ENCODE data around the gene ANKRD52.

Gene ANKRD52

GRCh38 chr12:56193025-56193578, 65.1 kb downstream of the ANKRD52 start:
- H3K4me3 ChIP-seq (ENCODE audit: low read length): no peak overlapping the region
- no peak for TF ChIP-seq ZNF274 (IDR thresholded peaks at IDR 0.05; ENCODE audit: low read depth, low read length)

GRCh38 chr12:56192582-56192981, 65.6 kb downstream of the ANKRD52 start:
- no peak overlapping the region for H3K4me3 ChIP-seq (ENCODE audit: low read length)
- no peak for TF ChIP-seq ZNF274 (IDR thresholded peaks at IDR 0.05; ENCODE audit: low read depth, low read length)

DNA sequence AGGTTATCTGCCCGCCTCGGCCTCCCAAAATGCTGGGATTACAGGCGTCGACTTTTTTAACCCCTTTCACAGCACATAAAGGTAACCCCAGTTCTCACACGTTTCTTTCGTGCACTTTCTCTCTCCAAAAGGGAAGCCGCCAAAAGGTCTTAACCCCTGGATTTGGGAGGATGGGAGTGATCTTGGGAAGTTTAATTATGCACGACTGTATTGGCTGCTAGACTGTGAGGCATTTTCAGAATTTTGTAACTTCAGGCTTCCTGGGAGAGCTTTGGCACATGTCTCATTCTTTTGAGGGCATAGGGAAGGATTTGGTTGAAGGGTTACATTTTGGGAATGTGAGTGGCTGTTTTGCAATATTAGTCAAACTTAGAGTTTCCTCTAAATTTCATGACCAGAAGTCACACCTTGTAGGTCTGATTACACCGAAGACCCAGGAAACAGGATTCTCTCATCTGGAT, 67.5 kb downstream of the ANKRD52 start:
- no peak for TF ChIP-seq ZNF274 (IDR thresholded peaks at IDR 0.05; ENCODE audit: low read depth, low read length)
- peak overlapping the region; percentile 92; the same call in 1 of the 2 replicates for H3K4me3 ChIP-seq (ENCODE audit: low read length)

GRCh38 chr12:56189918-56190694, 68.1 kb downstream of the ANKRD52 start:
- no peak for TF ChIP-seq ZNF274 (IDR thresholded peaks at IDR 0.05; ENCODE audit: low read depth, low read length)

DNA sequence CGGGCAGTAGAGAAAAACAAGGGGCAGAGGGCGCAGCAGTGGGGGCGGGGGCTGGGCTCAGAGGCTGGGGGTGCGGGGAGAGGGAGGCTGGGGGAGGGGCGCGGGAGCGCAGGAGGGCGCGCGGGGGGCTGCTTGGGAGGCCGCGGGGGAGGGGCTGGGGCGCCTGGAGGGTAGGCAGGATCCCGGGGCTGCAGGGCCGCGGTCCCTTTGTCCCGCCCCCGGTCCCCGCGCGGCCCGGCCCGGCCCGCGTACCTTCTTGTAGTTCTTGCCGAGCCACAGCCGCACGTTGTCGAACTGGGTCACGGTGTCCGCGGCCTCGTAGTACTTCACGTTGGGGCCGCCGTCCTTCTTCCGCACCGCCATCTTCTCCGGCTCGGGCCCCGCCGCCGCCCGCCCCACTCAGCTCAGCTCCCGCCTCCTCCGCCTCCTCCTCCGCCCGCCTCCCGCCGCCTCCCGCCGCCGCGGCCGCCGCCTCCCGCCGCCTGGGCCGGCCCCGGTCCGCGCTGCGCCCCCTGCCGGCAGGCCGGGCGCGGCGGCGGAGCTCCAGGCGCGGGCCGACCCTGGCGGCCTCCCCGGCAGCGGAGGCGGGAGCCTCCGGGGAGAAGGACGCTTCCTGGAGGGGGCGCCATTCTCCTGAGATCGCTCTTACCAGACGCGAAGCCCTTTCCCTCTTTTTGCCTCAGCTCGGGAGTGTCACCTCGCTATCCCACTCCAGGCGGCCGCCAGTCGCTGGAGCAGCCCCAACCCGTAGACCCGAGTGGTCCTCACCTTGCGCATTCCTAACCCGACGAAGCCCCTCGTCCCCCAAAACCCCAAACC, 68.9 kb downstream of the ANKRD52 start, which contains the start of gene SMARCC2:
Gene SMARCC2, minus strand, starts transcription at position 385 of the 819 bp plus-strand sequence. Its CDS starts 22 bp downstream, at position 363.
- TF ChIP-seq ZNF274 (IDR thresholded peaks at IDR 0.05; ENCODE audit: low read depth, low read length): no peak
- peak within 1 kb of the TSS; percentile 93 for H3K4me3 ChIP-seq (ENCODE audit: low read length)

More at GRCh38 chr12:56189918-56190694, 68.1 kb downstream of the ANKRD52 start:
- peak overlapping the region; percentile 92 for H3K4me3 ChIP-seq (ENCODE audit: low read length)

DNA sequence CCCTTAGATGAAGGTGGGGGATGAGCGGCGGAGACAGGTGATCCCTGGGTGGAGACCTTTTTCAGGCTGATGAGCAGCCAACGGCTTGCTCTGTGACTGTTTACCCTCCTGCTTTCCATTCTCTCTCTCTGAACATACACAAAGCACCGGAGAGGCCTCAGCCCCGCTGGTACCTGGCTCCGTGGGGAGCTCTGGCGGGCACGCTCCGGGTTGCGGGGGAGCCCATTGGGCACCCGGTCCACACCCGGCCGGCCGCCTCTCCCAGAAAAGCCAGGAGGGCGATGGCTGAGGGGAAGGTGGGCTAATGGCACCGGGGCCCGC, 69.4 kb downstream of the ANKRD52 start:
- peak overlapping the region; percentile 93 for H3K4me3 ChIP-seq (ENCODE audit: low read length)
- no peak for TF ChIP-seq ZNF274 (IDR thresholded peaks at IDR 0.05; ENCODE audit: low read depth, low read length)

DNA sequence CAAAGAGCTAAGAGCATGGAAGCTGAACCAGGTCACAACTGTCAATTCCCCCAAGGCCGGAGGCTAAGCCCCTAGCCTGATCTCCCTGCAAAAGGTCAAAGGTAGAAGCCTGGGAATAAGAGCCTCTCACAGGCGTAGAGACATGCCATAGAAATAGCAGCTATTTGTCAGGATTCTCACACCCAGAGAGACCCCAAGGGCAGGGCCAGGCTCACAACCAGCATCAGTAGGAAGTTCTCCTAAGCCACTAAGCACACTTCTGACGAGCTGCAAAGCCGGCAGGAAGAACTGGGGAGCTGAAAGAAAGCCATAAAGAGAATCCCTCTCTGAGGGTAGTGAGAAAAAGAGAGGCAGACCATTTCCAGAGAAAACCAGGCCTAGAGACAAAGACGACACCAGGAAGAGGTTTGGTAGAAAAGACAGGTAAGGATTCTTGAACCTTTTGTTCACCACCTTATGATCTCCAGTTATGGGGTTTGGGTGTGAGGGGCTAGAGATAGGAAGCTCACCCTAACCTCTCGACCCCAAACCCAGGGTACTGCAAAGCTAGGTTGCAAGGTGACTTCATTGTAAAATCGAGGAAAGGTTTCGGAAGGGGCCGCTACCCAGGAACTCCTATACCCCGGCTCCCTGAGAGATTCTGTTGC, 69.9 kb downstream of the ANKRD52 start:
- peak overlapping the region; percentile 93 for H3K4me3 ChIP-seq (ENCODE audit: low read length)
- no peak for TF ChIP-seq ZNF274 (IDR thresholded peaks at IDR 0.05; ENCODE audit: low read depth, low read length)
